ENCODE results near the gene YAE1.

The YAE1 gene

GRCh38 chr7:39553436-39553835 lies 12.8 kb upstream of the YAE1 start:
- DNase-seq: no peak

GRCh38 chr7:39554583-39555165 lies 11.5 kb upstream of the YAE1 start:
- peak in 1 of 10 donors; percentile 85 for DNase-seq
- intact Hi-C loops (cut with DNase I): no loop called here

More at GRCh38 chr7:39553436-39553835, 12.8 kb upstream of the YAE1 start:
- intact Hi-C loops (cut with DNase I): no loop called here

- no peak for DNase-seq
- intact Hi-C loops (cut with DNase I): no loop called here
Observed at GRCh38 chr7:39557222-39557621, 9.0 kb upstream of the YAE1 start.

- DNase-seq: no peak
- intact Hi-C loops (cut with DNase I): no loop called here
Observed at GRCh38 chr7:39557911-39558310, 8.3 kb upstream of the YAE1 start.

DNA sequence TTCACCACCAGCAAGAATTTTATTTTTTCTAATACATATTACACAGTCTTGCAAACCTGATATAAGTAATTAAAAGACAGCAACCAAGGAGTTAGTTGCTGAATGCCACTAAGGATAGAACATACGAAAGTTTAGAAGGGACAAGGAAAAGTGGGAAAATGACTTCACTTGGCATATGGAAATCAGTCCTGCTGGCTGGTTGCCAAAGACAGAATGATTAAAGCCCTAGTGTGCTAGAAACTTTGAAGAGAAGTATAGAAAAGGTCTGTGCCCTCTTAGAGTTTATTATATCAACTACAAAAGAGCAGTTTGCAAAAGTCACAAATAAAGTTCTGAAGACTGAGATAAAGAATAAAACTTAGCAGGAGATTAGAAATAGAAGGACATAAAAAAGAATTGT lies 5.8 kb upstream of the YAE1 start:
- no peak for DNase-seq
- intact Hi-C loops (cut with DNase I): no loop called here

DNA sequence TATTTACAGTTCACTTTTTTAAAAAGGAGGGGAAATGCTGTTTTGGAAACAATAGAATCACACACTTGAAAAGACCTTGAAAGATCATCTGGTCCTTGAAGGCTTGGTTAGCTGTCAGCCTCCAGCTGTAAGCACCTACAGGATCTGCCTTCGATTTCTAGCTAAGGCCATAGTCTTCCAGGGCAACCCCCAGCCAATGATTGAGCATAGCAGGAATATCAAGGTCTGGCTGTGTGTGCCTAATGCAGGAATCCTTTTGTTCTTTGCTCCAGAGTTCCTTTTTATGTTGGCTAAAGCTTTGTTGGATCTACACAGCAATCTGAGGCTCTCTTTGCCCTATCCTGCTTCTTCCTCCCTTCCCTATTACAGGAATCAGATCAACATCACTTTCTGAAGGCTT lies 5.2 kb upstream of the YAE1 start:
- no peak for DNase-seq
- intact Hi-C loops (cut with DNase I): no loop called here

DNA sequence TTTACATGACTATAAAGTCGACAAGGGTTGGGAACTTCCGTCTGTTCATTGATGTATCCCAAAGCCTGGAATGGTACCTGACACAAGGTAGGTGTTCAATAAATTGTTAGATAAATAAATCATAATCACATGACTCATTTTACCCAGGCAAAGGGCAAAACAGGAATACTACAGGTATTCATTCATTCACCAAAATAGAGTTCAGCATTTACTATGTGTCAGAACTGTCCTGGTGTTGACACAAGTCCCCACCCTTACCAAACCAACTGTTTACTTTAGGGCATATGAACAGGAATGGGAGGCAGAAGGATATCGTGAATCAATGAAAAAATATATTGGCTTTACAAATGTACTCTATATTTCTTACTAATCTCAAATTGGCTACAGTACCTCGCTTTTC lies 666 bp upstream of the YAE1 start:
- intact Hi-C loops (cut with DNase I): no loop called here
- DNase-seq: no peak

DNA sequence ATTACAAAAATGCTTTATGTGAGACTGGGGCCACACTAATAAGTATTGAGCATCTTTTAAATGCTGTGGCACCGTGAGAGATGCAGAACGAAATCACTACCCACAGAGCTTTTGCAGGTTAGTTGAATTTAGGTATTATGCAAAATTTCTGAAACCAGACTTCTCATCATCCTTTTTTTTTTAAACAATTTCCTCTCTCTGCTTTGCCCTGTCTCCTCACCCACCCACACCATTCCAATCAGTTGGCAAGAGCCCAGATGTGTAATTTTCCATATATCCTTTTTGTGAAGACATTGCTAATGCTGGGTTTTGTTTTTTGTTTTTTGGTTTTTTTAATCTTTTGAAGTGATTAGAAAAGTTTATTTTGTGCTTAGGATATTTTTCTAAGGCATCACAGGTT lies 1.1 kb downstream of the YAE1 start:
- intact Hi-C loops (cut with DNase I): no loop called here
- DNase-seq: no peak

- intact Hi-C loops (cut with DNase I): no loop called here
- no peak for DNase-seq
Observed at GRCh38 chr7:39574673-39575349, 8.6 kb downstream of the YAE1 start.

GRCh38 chr7:39577229-39577874 lies 11.1 kb downstream of the YAE1 start:
- peak in 1 of 10 donors; percentile 78 for DNase-seq
- intact Hi-C loops (cut with DNase I): no loop called here

DNA sequence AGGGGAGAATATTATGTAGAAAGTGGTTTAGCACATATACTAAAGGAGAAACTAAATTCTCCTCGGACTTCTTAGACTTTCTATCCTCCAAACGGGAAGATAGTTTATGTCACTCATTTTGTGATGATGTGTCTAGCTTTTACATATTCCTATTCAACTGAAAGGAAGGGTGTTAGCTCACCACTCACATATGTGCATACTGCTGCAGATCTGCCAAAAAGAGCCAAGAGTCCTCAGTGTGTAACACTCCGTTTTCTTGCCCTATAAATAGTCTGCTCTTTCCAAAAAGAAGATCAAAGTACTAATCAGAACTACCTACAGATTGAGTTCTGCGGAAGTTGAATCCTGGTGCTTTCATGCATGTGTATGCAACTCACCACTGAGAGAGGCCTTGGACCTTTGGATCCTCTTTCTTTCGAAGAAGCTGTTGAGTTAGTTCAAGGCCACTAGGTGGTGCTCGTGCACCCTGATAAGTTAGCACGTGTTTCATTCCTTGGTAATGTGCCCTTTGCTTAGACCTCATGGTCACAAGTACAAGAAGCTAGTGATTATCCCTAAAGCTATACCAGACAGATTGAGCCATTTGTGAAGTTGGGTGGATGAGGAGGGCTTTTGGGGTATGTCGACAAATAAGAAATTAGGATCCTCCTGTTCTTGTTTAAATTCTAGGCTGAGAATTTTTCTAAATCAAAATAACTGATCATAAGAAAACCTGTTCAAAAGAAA lies 14.1 kb downstream of the YAE1 start:
- peak; percentile 33 to 93 (median 78) for DNase-seq
- intact Hi-C loops (cut with DNase I): loop anchor here (1.0 kb wide), 1 partner anchor 166 kb away; no protein-coding TSS in a partner anchor

GRCh38 chr7:39582536-39582935 lies 16.3 kb downstream of the YAE1 start:
- intact Hi-C loops (cut with DNase I): no loop called here
- no peak for DNase-seq

DNA sequence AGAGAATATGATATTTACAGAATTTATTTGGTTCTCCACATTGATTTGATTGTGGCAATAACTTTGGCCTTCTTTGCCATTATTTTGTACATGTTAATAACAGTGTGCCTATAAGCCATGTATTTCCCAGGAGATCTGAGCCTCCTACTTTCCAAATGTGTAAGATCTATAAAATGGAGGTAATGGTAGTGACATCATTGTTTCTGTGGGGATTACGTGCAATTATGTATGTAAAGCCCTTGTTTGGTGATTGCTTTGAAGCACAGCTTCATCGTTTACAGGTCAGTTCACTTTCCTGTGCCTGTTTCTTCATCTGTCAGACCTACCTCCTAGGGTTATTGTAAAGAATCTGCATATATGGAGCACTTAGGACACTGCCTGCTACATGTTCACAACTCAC lies 17.3 kb downstream of the YAE1 start:
- intact Hi-C loops (cut with DNase I): no loop called here
- DNase-seq: no peak

- DNase-seq: no peak
- intact Hi-C loops (cut with DNase I): loop anchor here (5.0 kb wide), 1 partner anchor 35 kb away; the partner anchor contains the start of gene RALA
Observed at GRCh38 chr7:39587393-39587792, 21.2 kb downstream of the YAE1 start.

DNA sequence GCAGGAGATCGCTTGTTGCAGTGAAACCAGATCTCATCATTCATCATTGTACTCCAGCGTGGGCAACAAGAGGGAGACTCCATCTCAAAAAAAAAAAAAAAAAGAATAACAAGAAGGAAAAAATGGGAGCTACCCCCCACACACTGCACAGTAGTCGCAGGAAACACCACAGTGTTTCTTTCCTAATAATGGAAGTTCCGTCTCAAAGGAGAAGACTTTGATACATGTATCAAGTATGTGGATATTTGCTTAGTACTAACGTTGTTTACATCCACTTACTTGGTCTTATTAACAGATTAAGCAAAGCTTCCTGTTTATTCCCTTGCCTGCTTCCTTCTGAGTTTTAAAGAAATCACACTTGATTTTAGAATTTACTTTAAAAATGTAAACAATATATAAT lies 22.2 kb downstream of the YAE1 start:
- intact Hi-C loops (cut with DNase I): loop anchor here (5.0 kb wide), 1 partner anchor 34 kb away; the partner anchor contains the start of gene RALA
- DNase-seq: no peak

- intact Hi-C loops (cut with DNase I): loop anchor here (5.0 kb wide), 1 partner anchor 33 kb away; the partner anchor contains the start of gene RALA
- no peak for DNase-seq
Observed at GRCh38 chr7:39589323-39590111, 23.3 kb downstream of the YAE1 start.

DNA sequence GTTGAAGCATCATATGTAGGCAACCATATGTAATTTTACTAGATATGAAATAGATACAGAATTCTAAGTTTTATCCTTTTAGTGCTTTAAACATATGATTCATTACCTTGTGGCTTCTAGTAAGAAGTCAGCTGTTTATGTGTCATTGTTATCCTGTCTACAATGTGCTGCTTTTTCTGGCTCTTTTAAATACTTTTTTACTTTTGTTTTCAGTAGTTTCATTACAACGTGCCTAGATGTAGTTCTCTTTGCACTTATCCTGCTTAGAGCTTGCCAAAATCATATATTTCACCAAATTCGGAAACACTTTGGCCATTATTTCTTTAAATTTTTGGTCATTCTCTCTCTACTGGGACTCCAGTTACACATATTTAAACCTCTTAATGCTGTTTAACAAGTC lies 26.4 kb downstream of the YAE1 start:
- intact Hi-C loops (cut with DNase I): no loop called here
- DNase-seq: no peak

GRCh38 chr7:39594988-39595620 lies 28.9 kb downstream of the YAE1 start:
- intact Hi-C loops (cut with DNase I): no loop called here
- DNase-seq: no peak

GRCh38 chr7:39602351-39602750 lies 36.1 kb downstream of the YAE1 start:
- intact Hi-C loops (cut with DNase I): no loop called here
- no peak for DNase-seq

DNA sequence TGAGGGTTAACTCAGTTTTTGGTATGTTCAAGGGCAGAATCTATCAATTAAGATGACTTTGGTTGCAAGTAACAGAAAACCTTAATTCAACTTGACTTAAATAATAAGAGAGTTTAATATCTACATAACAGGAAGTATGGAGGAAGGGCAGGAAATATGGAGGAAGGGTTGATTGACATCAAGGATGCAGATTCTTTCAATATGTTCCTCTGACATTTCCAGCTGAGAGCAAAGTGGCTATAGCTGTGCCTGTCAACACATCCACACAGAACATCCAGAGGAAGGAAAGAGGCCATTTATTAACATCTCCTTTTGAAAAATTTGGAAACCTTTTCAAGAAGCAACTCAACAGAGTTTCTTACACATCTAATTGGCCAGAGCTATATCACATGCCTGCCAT lies 37.7 kb downstream of the YAE1 start:
- intact Hi-C loops (cut with DNase I): no loop called here
- DNase-seq: no peak
